ENCODE data around the gene TIAM1. TPM values are rescaled to one million over a fixed set of nuclear protein-coding genes. Genes with fewer than 3 reads are reported as not detected.
A peak's percentile ranks its signal among the peaks of the same experiment; 100 is the strongest.

Gene TIAM1
- total RNA-seq, 2 experiments from 2014 or later, result 34.9 to 38.5 TPM

DNA sequence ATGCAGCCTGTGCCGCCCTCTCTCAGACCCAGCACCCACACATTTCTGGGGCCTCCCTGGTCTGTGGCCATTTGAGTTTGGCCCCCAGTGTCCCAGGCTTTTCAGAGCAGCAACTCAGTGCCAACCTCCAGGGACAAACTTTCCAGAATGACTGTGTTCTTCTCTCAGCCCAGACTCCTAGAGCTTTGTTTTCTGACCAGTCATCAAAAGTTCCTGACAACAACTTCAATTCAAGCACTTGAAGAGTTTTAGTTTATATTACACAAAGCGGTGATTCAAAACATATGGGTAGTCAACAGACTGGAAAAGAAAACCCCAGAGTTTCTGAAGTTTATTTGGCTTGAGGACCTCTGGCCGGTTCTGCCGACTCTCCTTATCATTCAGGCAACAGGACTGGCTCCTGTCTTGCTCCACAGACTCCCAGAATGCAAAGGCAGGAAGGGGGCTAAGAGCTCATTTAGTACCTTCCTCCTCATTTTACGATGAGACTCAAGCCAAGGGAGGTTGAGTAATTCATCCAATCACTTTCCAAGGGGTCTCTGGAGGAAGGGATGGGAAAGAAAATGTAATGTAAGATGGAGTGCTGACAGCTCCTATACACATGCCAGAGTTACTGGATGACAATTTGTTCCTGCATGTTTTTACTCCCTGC lies 27.0 kb upstream of the TIAM1 start:
- ChIA-PET POLR2A (no interaction called here), CTCF (interaction anchor here (0.7 to 1.1 kb wide), 2 partner anchors 34 to 210 kb away, joined by 3 read pairs; no protein-coding TSS in a partner anchor)
- DNase-seq (no peak), ATAC-seq (no peak)
- intact Hi-C loops (cut with micrococcal nuclease), result no loop called here
- Mint-ChIP-seq H3K36me3 (ENCODE audit: low read depth) (no peaks in the 10 kb centered on the region), H3K4me1 (ENCODE audit: low read depth) (peaks cover 13% of the 10 kb centered on the region), H3K27me3 (no peaks in the 10 kb centered on the region), H3K4me3 (no peak overlapping the region), H3K27ac (no peak overlapping the region), H3K9me3 (no peaks in the 10 kb centered on the region)
- TF ChIP-seq, protein P1, sequence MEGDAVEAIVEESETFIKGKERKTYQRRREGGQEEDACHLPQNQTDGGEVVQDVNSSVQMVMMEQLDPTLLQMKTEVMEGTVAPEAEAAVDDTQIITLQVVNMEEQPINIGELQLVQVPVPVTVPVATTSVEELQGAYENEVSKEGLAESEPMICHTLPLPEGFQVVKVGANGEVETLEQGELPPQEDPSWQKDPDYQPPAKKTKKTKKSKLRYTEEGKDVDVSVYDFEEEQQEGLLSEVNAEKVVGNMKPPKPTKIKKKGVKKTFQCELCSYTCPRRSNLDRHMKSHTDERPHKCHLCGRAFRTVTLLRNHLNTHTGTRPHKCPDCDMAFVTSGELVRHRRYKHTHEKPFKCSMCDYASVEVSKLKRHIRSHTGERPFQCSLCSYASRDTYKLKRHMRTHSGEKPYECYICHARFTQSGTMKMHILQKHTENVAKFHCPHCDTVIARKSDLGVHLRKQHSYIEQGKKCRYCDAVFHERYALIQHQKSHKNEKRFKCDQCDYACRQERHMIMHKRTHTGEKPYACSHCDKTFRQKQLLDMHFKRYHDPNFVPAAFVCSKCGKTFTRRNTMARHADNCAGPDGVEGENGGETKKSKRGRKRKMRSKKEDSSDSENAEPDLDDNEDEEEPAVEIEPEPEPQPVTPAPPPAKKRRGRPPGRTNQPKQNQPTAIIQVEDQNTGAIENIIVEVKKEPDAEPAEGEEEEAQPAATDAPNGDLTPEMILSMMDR (IDR thresholded peaks at IDR 0.05), result no peak

- CTCF ChIA-PET, result interaction anchor here (0.7 to 1.1 kb wide), 2 partner anchors 34 to 211 kb away, joined by 3 read pairs; no protein-coding TSS in a partner anchor
- Mint-ChIP-seq H3K4me1 (ENCODE audit: low read depth) (peaks cover 13% of the 10 kb centered on the region), H3K27ac (no peak overlapping the region), H3K36me3 (ENCODE audit: low read depth) (no peaks in the 10 kb centered on the region), H3K9me3 (no peaks in the 10 kb centered on the region), H3K27me3 (no peaks in the 10 kb centered on the region), H3K4me3 (no peak overlapping the region)
- TF ChIP-seq, protein P1 (IDR thresholded peaks at IDR 0.05), result no peak
- peak; percentile 39 for ATAC-seq
- intact Hi-C loops (cut with micrococcal nuclease), result no loop called here
- DNase-seq, result no peak
- POLR2A ChIA-PET, result no interaction called here
These were observed 26.3 kb upstream of the TIAM1 start for GRCh38 chr21:31370281-31370892.

DNA sequence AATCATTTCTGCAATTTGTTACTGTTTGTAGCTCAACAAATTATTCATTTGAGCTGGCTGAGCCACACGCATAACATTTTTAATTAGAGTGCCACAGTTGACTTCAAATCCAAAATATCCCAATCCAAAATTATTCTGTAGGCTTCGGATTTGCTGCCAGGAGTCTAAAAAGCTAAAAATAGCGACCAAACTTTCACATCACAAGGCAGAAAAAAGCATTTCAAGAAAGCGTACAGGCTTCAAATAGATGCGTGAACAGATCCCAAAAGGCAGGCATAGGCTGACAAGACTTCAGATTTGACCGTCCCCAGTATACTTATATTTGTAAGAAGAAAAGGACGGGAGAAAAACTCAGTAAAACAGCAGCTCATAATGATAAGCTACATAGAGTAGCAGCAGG lies 24.3 kb upstream of the TIAM1 start:
- peaks cover 2% of the 10 kb centered on the region for H3K36me3 Mint-ChIP-seq (ENCODE audit: low read depth)
- no peak overlapping the region for H3K4me3 Mint-ChIP-seq
- no peak overlapping the region for H3K27ac Mint-ChIP-seq
- intact Hi-C loops (cut with micrococcal nuclease), result no loop called here
- no peaks in the 10 kb centered on the region for H3K27me3 Mint-ChIP-seq
- H3K9me3 Mint-ChIP-seq, result no peaks in the 10 kb centered on the region
- ChIA-PET POLR2A (no interaction called here), CTCF (interaction anchor here (0.7 to 1.8 kb wide), 2 partner anchors 8 to 212 kb away, joined by 3 to 5 read pairs; no protein-coding TSS in a partner anchor)
- ATAC-seq (no peak), DNase-seq (no peak)
- H3K4me1 Mint-ChIP-seq (ENCODE audit: low read depth), result peaks cover 31% of the 10 kb centered on the region
- TF ChIP-seq, protein P1 (IDR thresholded peaks at IDR 0.05), result no peak

GRCh38 chr21:31367801-31368200 lies 23.7 kb upstream of the TIAM1 start:
- no peak for DNase-seq
- no peak overlapping the region for H3K27ac Mint-ChIP-seq
- H3K27me3 Mint-ChIP-seq, result no peaks in the 10 kb centered on the region
- TF ChIP-seq, protein P1 (IDR thresholded peaks at IDR 0.05), result no peak
- peaks cover 36% of the 10 kb centered on the region for H3K4me1 Mint-ChIP-seq (ENCODE audit: low read depth)
- POLR2A ChIA-PET, result no interaction called here
- CTCF ChIA-PET, result interaction anchor here (0.7 kb wide), 1 partner anchor 8 kb away, joined by 3 read pairs; no protein-coding TSS in a partner anchor
- H3K9me3 Mint-ChIP-seq, result no peaks in the 10 kb centered on the region
- no peak for ATAC-seq
- H3K36me3 Mint-ChIP-seq (ENCODE audit: low read depth), result peaks cover 2% of the 10 kb centered on the region
- no peak overlapping the region for H3K4me3 Mint-ChIP-seq
- intact Hi-C loops (cut with micrococcal nuclease), result no loop called here

- Mint-ChIP-seq H3K4me1 (ENCODE audit: low read depth) (peaks cover 40% of the 10 kb centered on the region), H3K27ac (no peak overlapping the region), H3K27me3 (no peaks in the 10 kb centered on the region), H3K9me3 (no peaks in the 10 kb centered on the region), H3K4me3 (no peak overlapping the region), H3K36me3 (ENCODE audit: low read depth) (peaks cover 2% of the 10 kb centered on the region)
- CTCF ChIA-PET, result no interaction called here
- DNase-seq, result no peak
- ATAC-seq, result no peak
- TF ChIP-seq, protein P1 (IDR thresholded peaks at IDR 0.05), result no peak
- intact Hi-C loops (cut with micrococcal nuclease), result no loop called here
- POLR2A ChIA-PET, result no interaction called here
These were observed 22.8 kb upstream of the TIAM1 start for GRCh38 chr21:31366825-31367224.
